Colonic mucosa (tissue), 4 donors: Measurements from ENCODE around the gene VLDLR. TPM values are rescaled to one million over a fixed set of nuclear protein-coding genes. Genes with fewer than 3 reads are reported as not detected.

Experiments
- DNase-seq: peaks from one replicate; pipeline ENCODE4 v3.0.0-alpha.2; 2020
- H3K27ac ChIP-seq: fragments of 200-600 bp; one replicate; pipeline ENCODE4 v1.8.0; 2021
- H3K27me3 ChIP-seq: fragments of 200-600 bp; one replicate; pipeline ENCODE4 v1.8.0; 2021
- H3K36me3 ChIP-seq: fragments of 200-600 bp; one replicate; pipeline ENCODE4 v1.8.0; 2021
- H3K4me1 ChIP-seq: fragments of 200-600 bp; one replicate; pipeline ENCODE4 v1.8.0; 2021; ENCODE audit warnings: mild to moderate bottlenecking
- H3K4me3 ChIP-seq: fragments of 200-600 bp; one replicate; pipeline ENCODE4 v1.8.0; 2021
- H3K9ac ChIP-seq, 2 donors: one replicate each; pipeline ENCODE4 v1.7.0; 2013; ENCODE audit warnings: control low read depth in 2 of 2, low read depth in 2 of 2, low read length in 2 of 2
- H3K9me3 ChIP-seq: fragments of 200-600 bp; one replicate; pipeline ENCODE4 v1.8.0; 2021
- CTCF ChIP-seq: fragments of 200-600 bp; IDR thresholded peaks from one replicate; pipeline ENCODE4 v1.8.0; 2022; ENCODE audit warnings: antibody characterized with exemption, mild to moderate bottlenecking
- intact Hi-C: fragments of 100-400 bp; cut with DNase I; formaldehyde crosslinking; loops from one replicate; pipeline ENCODE4 v1.14.1; 2022
- total RNA-seq, 2 donors: library from RNA; stranded (reverse); fragmentation: NEBNext Ultra II Directional in 1 of 2; extraction: Animal tissue kit (Norgen Biotek cat#: 25700) in 1 of 2; gene quantifications; one replicate each; pipeline ENCODE4 v1.2.1, GENCODE V29; 2021
- donor health status: healthy.
- donor health status: DM: no; HTN: no; CAD: no.
- donor health status: DM: no; HTN: no; CAD: no.

Gene VLDLR
- total RNA-seq, 2 donors from 2014 or later: 7.9 to 21.5 TPM

GRCh38 chr9:2610985-2611384 lies 10.6 kb upstream of the VLDLR start:
- Histone ChIP-seq H3K36me3 (no peaks in the 10 kb centered on the region), H3K27ac (no peak overlapping the region), H3K9me3 (no peaks in the 10 kb centered on the region), H3K27me3 (no peaks in the 10 kb centered on the region), H3K4me1 (no peaks in the 10 kb centered on the region), H3K4me3 (no peak overlapping the region), H3K9ac (no peak overlapping the region)
- no peak for DNase-seq
- intact Hi-C loops: no loop called here
- no peak for TF ChIP-seq CTCF

GRCh38 chr9:2611961-2612360 lies 9.6 kb upstream of the VLDLR start:
- Histone ChIP-seq H3K27ac (no peak overlapping the region), H3K9ac (no peak overlapping the region), H3K4me1 (no peaks in the 10 kb centered on the region), H3K4me3 (no peak overlapping the region), H3K9me3 (no peaks in the 10 kb centered on the region), H3K36me3 (no peaks in the 10 kb centered on the region), H3K27me3 (no peaks in the 10 kb centered on the region)
- no peak for DNase-seq
- intact Hi-C loops: no loop called here
- TF ChIP-seq CTCF: no peak

- Histone ChIP-seq H3K9me3 (no peaks in the 10 kb centered on the region), H3K9ac (no peak overlapping the region), H3K27ac (no peak overlapping the region), H3K4me3 (no peak overlapping the region), H3K27me3 (no peaks in the 10 kb centered on the region), H3K4me1 (no peaks in the 10 kb centered on the region), H3K36me3 (no peaks in the 10 kb centered on the region)
- intact Hi-C loops: no loop called here
- no peak for TF ChIP-seq CTCF
- DNase-seq: no peak
Observed at GRCh38 chr9:2613730-2614271, 7.8 kb upstream of the VLDLR start.

GRCh38 chr9:2615497-2615896 lies 6.1 kb upstream of the VLDLR start:
- Histone ChIP-seq H3K4me3 (no peak overlapping the region), H3K4me1 (no peaks in the 10 kb centered on the region), H3K27me3 (no peaks in the 10 kb centered on the region), H3K36me3 (no peaks in the 10 kb centered on the region), H3K9me3 (no peaks in the 10 kb centered on the region), H3K27ac (no peak overlapping the region), H3K9ac (no peak overlapping the region)
- no peak for DNase-seq
- intact Hi-C loops: no loop called here
- TF ChIP-seq CTCF: no peak

GRCh38 chr9:2616692-2617377 lies 4.8 kb upstream of the VLDLR start:
- Histone ChIP-seq H3K27me3 (no peaks in the 10 kb centered on the region), H3K4me1 (no peaks in the 10 kb centered on the region), H3K4me3 (no peak overlapping the region), H3K9ac (no peak overlapping the region), H3K9me3 (no peaks in the 10 kb centered on the region), H3K27ac (no peak overlapping the region), H3K36me3 (no peaks in the 10 kb centered on the region)
- DNase-seq: no peak
- TF ChIP-seq CTCF: no peak
- intact Hi-C loops: no loop called here
